ENCODE measurements around the gene ITPK1. TPM values are rescaled to one million over a fixed set of nuclear protein-coding genes. Genes with fewer than 3 reads are reported as not detected.

The ITPK1 gene
- total RNA-seq, 2 experiments from 2014 or later, result 17.8 to 34.7 TPM

- ChIA-PET CTCF (ENCODE audit: unreplicated experiment) (no interaction called here), POLR2A (interaction anchor here (0.6 kb wide), 1 partner anchor 251 kb away, joined by 4 read pairs; no protein-coding TSS in a partner anchor)
- no peaks in the 10 kb centered on the region for H3K9me3 ChIP-seq (ENCODE audit: low read length)
- no peak for TF ChIP-seq CTCF (conservative IDR thresholded peaks at IDR 0.05; ENCODE audit: low read length)
- no peak for TF ChIP-seq EZH2phosphoT487 (IDR thresholded peaks at IDR 0.05; ENCODE audit: borderline replicate concordance, low read depth, low read length)
- H3K9me2 ChIP-seq (ENCODE audit: insufficient read depth, low read length), result no peaks in the 10 kb centered on the region
- no peaks in the 10 kb centered on the region for H3K79me2 ChIP-seq (ENCODE audit: insufficient read depth, low read depth, low read length)
- BruUV-seq (replicated peaks), result no TSS peak
- H3K4me2 ChIP-seq (ENCODE audit: low read length), result no peak overlapping the region
- no peak overlapping the region for H3K4me3 ChIP-seq (ENCODE audit: low read depth, low read length, poor library complexity, severe bottlenecking)
- H3K4me1 ChIP-seq (ENCODE audit: insufficient read depth, low read length, poor library complexity, severe bottlenecking), result no peaks in the 10 kb centered on the region
- DNase-seq (ENCODE audit: low spot score), result no peak
- H3K27ac ChIP-seq (ENCODE audit: low read depth, low read length, poor library complexity, severe bottlenecking), result no peak overlapping the region
- intact Hi-C loops (cut with micrococcal nuclease; ENCODE audit: unreplicated experiment), result no loop called here
- H2AFZ ChIP-seq (ENCODE audit: low read length), result no peak overlapping the region
- H3K36me3 ChIP-seq (ENCODE audit: insufficient read depth, low read length), result no peaks in the 10 kb centered on the region
- no peaks in the 10 kb centered on the region for H4K20me1 ChIP-seq (ENCODE audit: insufficient read depth, low read length)
Measured at GRCh38 chr14:92934196-92935085, 181.3 kb downstream of the ITPK1 start.

GRCh38 chr14:92933481-92933880 is 182.2 kb downstream of the ITPK1 start:
- ChIA-PET CTCF (ENCODE audit: unreplicated experiment) (no interaction called here), POLR2A (interaction anchor here (0.6 kb wide), 1 partner anchor 252 kb away, joined by 4 read pairs; no protein-coding TSS in a partner anchor)
- no peak for TF ChIP-seq EZH2phosphoT487 (IDR thresholded peaks at IDR 0.05; ENCODE audit: borderline replicate concordance, low read depth, low read length)
- TF ChIP-seq CTCF (conservative IDR thresholded peaks at IDR 0.05; ENCODE audit: low read length), result no peak
- H3K9me2 ChIP-seq (ENCODE audit: insufficient read depth, low read length), result no peaks in the 10 kb centered on the region
- no peaks in the 10 kb centered on the region for H3K4me1 ChIP-seq (ENCODE audit: insufficient read depth, low read length, poor library complexity, severe bottlenecking)
- H3K36me3 ChIP-seq (ENCODE audit: insufficient read depth, low read length), result no peaks in the 10 kb centered on the region
- no peak overlapping the region for H3K4me3 ChIP-seq (ENCODE audit: low read depth, low read length, poor library complexity, severe bottlenecking)
- intact Hi-C loops (cut with micrococcal nuclease; ENCODE audit: unreplicated experiment), result no loop called here
- H2AFZ ChIP-seq (ENCODE audit: low read length), result no peak overlapping the region
- no peak overlapping the region for H3K4me2 ChIP-seq (ENCODE audit: low read length)
- H3K27ac ChIP-seq (ENCODE audit: low read depth, low read length, poor library complexity, severe bottlenecking), result no peak overlapping the region
- DNase-seq (ENCODE audit: low spot score), result no peak
- no TSS peak for BruUV-seq (replicated peaks)
- H3K9me3 ChIP-seq (ENCODE audit: low read length), result no peaks in the 10 kb centered on the region
- no peaks in the 10 kb centered on the region for H4K20me1 ChIP-seq (ENCODE audit: insufficient read depth, low read length)
- no peaks in the 10 kb centered on the region for H3K79me2 ChIP-seq (ENCODE audit: insufficient read depth, low read depth, low read length)

Measured in OCI-LY7 (cell line).